ENCODE data around the gene LYST. TPM values are rescaled to one million over a fixed set of nuclear protein-coding genes. Genes with fewer than 3 reads are reported as not detected.

LYST gene
- total RNA-seq, 4 donors from 2014 or later, result 65.1 to 73.5 (median 68.1) TPM

GRCh38 chr1:235867903-235868469 lies 1.3 kb upstream of the LYST start:
- no peak for TF ChIP-seq CTCF (IDR thresholded peaks at IDR 0.05; ENCODE audit: low read depth)

DNA sequence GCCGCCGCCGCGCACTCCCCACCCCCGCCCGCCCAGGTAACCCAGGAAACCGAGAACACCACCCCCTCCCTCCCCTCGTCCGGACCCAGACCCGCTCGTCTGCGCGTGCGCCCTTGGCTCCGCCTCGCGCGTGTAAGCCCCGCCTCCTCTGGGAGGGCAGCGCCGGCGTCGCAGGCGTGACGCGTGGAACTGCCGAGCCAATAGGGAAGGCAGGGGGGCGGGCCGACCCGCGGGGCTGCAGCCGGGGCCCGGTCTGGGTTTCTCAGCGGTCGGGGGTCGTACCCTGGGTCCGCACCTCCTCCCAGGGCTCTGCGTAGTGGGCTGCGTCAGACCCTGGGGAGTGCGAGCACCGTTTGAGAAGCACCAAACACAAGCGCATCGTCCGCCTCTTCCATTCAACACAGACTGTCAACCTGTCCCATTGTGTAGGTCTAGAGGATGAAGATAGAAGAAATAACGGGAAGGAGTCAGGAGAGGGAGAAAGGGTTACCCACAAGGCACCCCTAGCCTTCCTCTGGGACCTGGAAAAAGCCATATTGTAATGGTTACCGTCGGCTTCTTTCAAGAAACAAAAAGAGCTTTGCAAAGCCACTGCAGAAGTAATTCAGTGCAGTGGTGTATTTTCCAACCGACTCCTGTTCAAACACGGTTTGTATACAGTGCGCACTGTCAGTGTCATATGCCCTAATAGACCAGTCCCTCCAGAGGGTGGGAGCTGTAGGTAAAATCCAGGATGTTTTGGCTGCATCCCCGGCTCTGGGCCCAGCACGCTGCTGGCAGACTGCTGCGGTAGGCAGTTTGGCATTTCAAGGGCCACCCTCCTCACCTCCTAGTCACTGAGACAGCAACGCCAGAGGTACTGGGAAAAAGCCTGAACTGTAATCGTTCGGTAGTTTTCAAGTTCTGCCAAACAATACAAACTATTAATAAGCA lies 473 bp upstream of the LYST start:
- TF ChIP-seq CTCF (IDR thresholded peaks at IDR 0.05; ENCODE audit: low read depth), result no peak

- no peak for TF ChIP-seq CTCF (IDR thresholded peaks at IDR 0.05; ENCODE audit: low read depth)
Observed at GRCh38 chr1:235865565-235866204, 1.0 kb downstream of the LYST start.

GRCh38 chr1:235864931-235865525 lies 1.7 kb downstream of the LYST start:
- no peak for TF ChIP-seq CTCF (IDR thresholded peaks at IDR 0.05; ENCODE audit: low read depth)

GRCh38 chr1:235864469-235864868 lies 2.2 kb downstream of the LYST start:
- TF ChIP-seq CTCF (IDR thresholded peaks at IDR 0.05; ENCODE audit: low read depth), result no peak

GRCh38 chr1:235863699-235864093 lies 3.0 kb downstream of the LYST start:
- no peak for TF ChIP-seq CTCF (IDR thresholded peaks at IDR 0.05; ENCODE audit: low read depth)

DNA sequence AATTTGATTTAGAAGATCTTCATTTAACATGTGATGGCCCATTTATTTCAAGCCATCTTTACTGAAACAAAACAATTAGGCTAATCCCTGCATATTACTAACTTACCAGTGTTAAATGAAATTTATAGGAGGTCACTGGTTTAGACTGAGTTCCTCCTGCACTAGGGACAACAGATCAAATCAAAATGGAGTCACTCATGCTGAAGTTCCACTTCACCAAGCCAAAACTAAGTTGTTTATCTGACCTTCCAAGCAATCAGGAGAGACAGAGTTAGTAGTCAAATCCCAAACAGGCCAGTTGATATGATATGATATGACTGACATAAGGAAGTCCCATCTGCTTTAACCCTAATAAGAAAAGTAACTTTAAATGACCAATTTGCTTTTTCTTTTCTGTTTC lies 4.8 kb downstream of the LYST start:
- TF ChIP-seq CTCF (IDR thresholded peaks at IDR 0.05; ENCODE audit: low read depth), result no peak

Data from subcutaneous adipose tissue (tissue), 4 donors.